Measurements from ENCODE around the gene TAP2.
A peak's percentile ranks its signal among the peaks of the same experiment; 100 is the strongest.

TAP2 gene

GRCh38 chr6:32857156-32857891 is 18.8 kb upstream of the TAP2 start:
- H3K27me3 ChIP-seq (replicated peaks): no peaks in the 10 kb centered on the region
- no peak overlapping the region for H3K27ac ChIP-seq
- H3K4me3 ChIP-seq (ENCODE audit: low read depth, low read length): no peak overlapping the region
- no peak for DNase-seq
- in situ Hi-C loops (cut with HindIII; ENCODE audit: low pct_ligation_motif_present, low sequenced_read_pairs): no loop called here
- H3K36me3 ChIP-seq (replicated peaks): no peaks in the 10 kb centered on the region
- TF ChIP-seq CTCF (IDR thresholded peaks at IDR 0.05; ENCODE audit: low read depth, low read length, missing control alignments): no peak

- TF ChIP-seq CTCF (IDR thresholded peaks at IDR 0.05; ENCODE audit: low read depth, low read length, missing control alignments): no peak
- no peak for DNase-seq
- Histone ChIP-seq H3K27ac (no peak overlapping the region), H3K36me3 (replicated peaks) (peaks cover 8% of the 10 kb centered on the region), H3K27me3 (replicated peaks) (no peaks in the 10 kb centered on the region), H3K4me3 (ENCODE audit: low read depth, low read length) (no peak overlapping the region)
- in situ Hi-C loops (cut with HindIII; ENCODE audit: low pct_ligation_motif_present, low sequenced_read_pairs): no loop called here
These were observed 17.1 kb upstream of the TAP2 start for GRCh38 chr6:32855467-32856174.

- in situ Hi-C loops (cut with HindIII; ENCODE audit: low pct_ligation_motif_present, low sequenced_read_pairs): no loop called here
- no peak for TF ChIP-seq CTCF (IDR thresholded peaks at IDR 0.05; ENCODE audit: low read depth, low read length, missing control alignments)
- peak overlapping the region; percentile 85 for H3K4me3 ChIP-seq (ENCODE audit: low read depth, low read length)
- peaks cover 15% of the 10 kb centered on the region for H3K36me3 ChIP-seq (replicated peaks)
- H3K27ac ChIP-seq: peak overlapping the region; percentile 88
- H3K27me3 ChIP-seq (replicated peaks): no peaks in the 10 kb centered on the region
- DNase-seq: no peak
These were observed 16.0 kb upstream of the TAP2 start for GRCh38 chr6:32854376-32855178.

- Histone ChIP-seq H3K27ac (peak within 1 kb of the TSS; percentile 88), H3K36me3 (replicated peaks) (peaks cover 16% of the 10 kb centered on the region), H3K4me3 (ENCODE audit: low read depth, low read length) (peak within 1 kb of the TSS; percentile 85), H3K27me3 (replicated peaks) (no peaks in the 10 kb centered on the region)
- in situ Hi-C loops (cut with HindIII; ENCODE audit: low pct_ligation_motif_present, low sequenced_read_pairs): no loop called here
- DNase-seq: peak; percentile 88
- TF ChIP-seq CTCF (IDR thresholded peaks at IDR 0.05; ENCODE audit: low read depth, low read length, missing control alignments): peak; percentile 62
These were observed 15.2 kb upstream of the TAP2 start, which contains the start of the genes PSMB9 and TAP1 for GRCh38 chr6:32853541-32854375. Gene PSMB9, plus strand, starts transcription at chr6:32854192. Its CDS starts 38 bp downstream, at chr6:32854230. Gene TAP1, minus strand, starts transcription at chr6:32853704. Its CDS starts 68 bp downstream, at chr6:32853636.

GRCh38 chr6:32852844-32853540 is 14.5 kb upstream of the TAP2 start:
- in situ Hi-C loops (cut with HindIII; ENCODE audit: low pct_ligation_motif_present, low sequenced_read_pairs): no loop called here
- Histone ChIP-seq H3K27me3 (replicated peaks) (no peaks in the 10 kb centered on the region), H3K36me3 (replicated peaks) (peaks cover 21% of the 10 kb centered on the region), H3K27ac (peak overlapping the region; percentile 88), H3K4me3 (ENCODE audit: low read depth, low read length) (peak overlapping the region; percentile 85)
- peak; percentile 22 for DNase-seq
- TF ChIP-seq CTCF (IDR thresholded peaks at IDR 0.05; ENCODE audit: low read depth, low read length, missing control alignments): no peak
